HepG2 (cell line): Measurements from ENCODE around the gene TLN1. TPM values are rescaled to one million over a fixed set of nuclear protein-coding genes. Genes with fewer than 3 reads are reported as not detected.

Experiments used
- ASH2L ChIP-seq: fragments of 300-600, 200-600 bp; sonication (generic); IDR thresholded peaks from 2 replicates; pipeline ENCODE4 v1.7.0; 2017; ENCODE audit warnings: low read depth, mild to moderate bottlenecking, moderate library complexity, mixed read lengths, low read length; ENCODE audit not compliant: insufficient read length
- ELF4 ChIP-seq: sonication (generic); formaldehyde crosslinking; IDR thresholded peaks from 2 replicates; pipeline ENCODE4 v1.5.0; 2020; ENCODE audit warnings: missing genetic modification reagents, mild to moderate bottlenecking, moderate library complexity, borderline replicate concordance
- FLYWCH1 ChIP-seq: sonication (generic); formaldehyde crosslinking; IDR thresholded peaks from 2 replicates; pipeline ENCODE4 v1.8.1; 2023; ENCODE audit warnings: mild to moderate bottlenecking, missing genetic modification reagents
- HNRNPK ChIP-seq: fragments of 200-400 bp; formaldehyde crosslinking; IDR thresholded peaks from 2 replicates; pipeline ENCODE4 v1.6.1; 2018; ENCODE audit warnings: low read length, low read depth, moderate library complexity, mild to moderate bottlenecking; ENCODE audit not compliant: poor library complexity, severe bottlenecking
- HOXA9 ChIP-seq: sonication (generic); formaldehyde crosslinking; IDR thresholded peaks from 2 replicates; pipeline ENCODE4 v1.8.1; 2022; ENCODE audit warnings: missing genetic modification reagents, mild to moderate bottlenecking, moderate library complexity, borderline replicate concordance
- KAT8 ChIP-seq: IDR thresholded peaks from 2 replicates; pipeline ENCODE4 v1.6.1; 2016; ENCODE audit warnings: missing genetic modification reagents, missing compliant biosample characterization
- KDM5A ChIP-seq: fragments of 200-600 bp; sonication (generic); IDR thresholded peaks from 2 replicates; pipeline ENCODE4 v1.7.0; 2018; ENCODE audit warnings: antibody characterized with exemption, mild to moderate bottlenecking, low read length, borderline replicate concordance
- KMT2A ChIP-seq: sonication (generic); formaldehyde crosslinking; IDR thresholded peaks from 2 replicates; pipeline ENCODE4 v1.4.0; 2020; ENCODE audit warnings: missing genetic modification reagents
- NFATC3 ChIP-seq: sonication (generic); formaldehyde crosslinking; IDR thresholded peaks from 2 replicates; pipeline ENCODE4 v1.5.1; 2020; ENCODE audit warnings: mild to moderate bottlenecking, missing genetic modification reagents
- RFX5 ChIP-seq: IDR thresholded peaks from 2 replicates; pipeline ENCODE4 v1.6.1; 2011; ENCODE audit warnings: low read depth, low read length, improper control_type of control experiment
- SNAPC2 ChIP-seq: sonication (generic); formaldehyde crosslinking; IDR thresholded peaks from 2 replicates; pipeline ENCODE4 v1.8.1; 2022; ENCODE audit warnings: mild to moderate bottlenecking, missing genetic modification reagents
- ZBTB20 ChIP-seq: sonication (generic); formaldehyde crosslinking; IDR thresholded peaks from 2 replicates; pipeline ENCODE4 v1.8.1; 2023; ENCODE audit warnings: missing genetic modification reagents, low read depth, mild to moderate bottlenecking, borderline replicate concordance
- ZBTB3 ChIP-seq: sonication (generic); formaldehyde crosslinking; IDR thresholded peaks from 2 replicates; pipeline ENCODE4 v1.4.0; 2020; ENCODE audit warnings: low read depth, mild to moderate bottlenecking, moderate library complexity, missing genetic modification reagents, borderline replicate concordance
- ZNF160 ChIP-seq: sonication (generic); formaldehyde crosslinking; IDR thresholded peaks from 2 replicates; pipeline ENCODE4 v1.8.0; 2022; ENCODE audit warnings: mild to moderate bottlenecking, inconsistent platforms, missing genetic modification reagents
- ZNF207 ChIP-seq: fragments of 450-650 bp; IDR thresholded peaks from 2 replicates; pipeline ENCODE4 v1.6.1; 2016; ENCODE audit warnings: antibody characterized with exemption, borderline replicate concordance
- ZNF709 ChIP-seq: sonication (generic); formaldehyde crosslinking; IDR thresholded peaks from 2 replicates; pipeline ENCODE4 v1.5.0; 2020; ENCODE audit warnings: mild to moderate bottlenecking, missing genetic modification reagents
- ZNF720 ChIP-seq: sonication (generic); formaldehyde crosslinking; IDR thresholded peaks from 2 replicates; pipeline ENCODE4 v1.4.0; 2020; ENCODE audit warnings: missing genetic modification reagents
- ZNF776 ChIP-seq: sonication (generic); formaldehyde crosslinking; IDR thresholded peaks from 2 replicates; pipeline ENCODE4 v1.4.0; 2020; ENCODE audit warnings: mild to moderate bottlenecking, missing genetic modification reagents
- ZNF883 ChIP-seq: sonication (generic); formaldehyde crosslinking; IDR thresholded peaks from 2 replicates; pipeline ENCODE4 v1.5.1; 2020; ENCODE audit warnings: mild to moderate bottlenecking, missing genetic modification reagents; ENCODE audit errors: not compliant biosample characterization
- polyA plus RNA-seq, 8 experiments: library from polyadenylated mRNA; depleted of rRNA in 3 of 8; stranded (reverse) in 7 of 8; unstranded in 1 of 8; fragments of >200 nt; fragmentation: Illumina TruSeq in 4 of 8; extraction: Trizol in 4 of 8; gene quantifications; 2 replicates each; pipeline versions ENCODE4 v1.2.1 to v1.2.3, GENCODE V29; 2011 to 2016; ENCODE audit warnings: low read depth in 4 of 8, missing spikeins in 1 of 8, mixed read lengths in 1 of 8; ENCODE audit not compliant: insufficient read depth in 1 of 8
- total RNA-seq, 5 experiments: library from RNA; depleted of rRNA; stranded (reverse); fragments of >200 nt; fragmentation: Illumina TruSeq; extraction: Trizol; gene quantifications; 2 replicates each; pipeline ENCODE4 v1.2.3, GENCODE V29; 2016; ENCODE audit warnings: low read depth in 1 of 5
- TF ChIP-seq, protein P1 (sequence below): sonication (generic); formaldehyde crosslinking; IDR thresholded peaks from 2 replicates; pipeline ENCODE4 v1.4.0; 2020; ENCODE audit warnings: mild to moderate bottlenecking, missing genetic modification reagents, borderline replicate concordance
- TF ChIP-seq, protein P2 (sequence below): sonication (generic); formaldehyde crosslinking; IDR thresholded peaks from 2 replicates; pipeline ENCODE4 v1.4.0; 2020; ENCODE audit warnings: missing genetic modification reagents
- TF ChIP-seq, protein P3 (sequence below): sonication (generic); formaldehyde crosslinking; IDR thresholded peaks from 2 replicates; pipeline ENCODE4 v1.4.0; 2020; ENCODE audit warnings: missing genetic modification reagents

Gene TLN1
- total and polyA plus RNA-seq, 2 of the 13 experiments (the other 11 are each of a cell fraction or from before 2014, with no cell fraction given) = 35.2 to 51.8 TPM

DNA sequence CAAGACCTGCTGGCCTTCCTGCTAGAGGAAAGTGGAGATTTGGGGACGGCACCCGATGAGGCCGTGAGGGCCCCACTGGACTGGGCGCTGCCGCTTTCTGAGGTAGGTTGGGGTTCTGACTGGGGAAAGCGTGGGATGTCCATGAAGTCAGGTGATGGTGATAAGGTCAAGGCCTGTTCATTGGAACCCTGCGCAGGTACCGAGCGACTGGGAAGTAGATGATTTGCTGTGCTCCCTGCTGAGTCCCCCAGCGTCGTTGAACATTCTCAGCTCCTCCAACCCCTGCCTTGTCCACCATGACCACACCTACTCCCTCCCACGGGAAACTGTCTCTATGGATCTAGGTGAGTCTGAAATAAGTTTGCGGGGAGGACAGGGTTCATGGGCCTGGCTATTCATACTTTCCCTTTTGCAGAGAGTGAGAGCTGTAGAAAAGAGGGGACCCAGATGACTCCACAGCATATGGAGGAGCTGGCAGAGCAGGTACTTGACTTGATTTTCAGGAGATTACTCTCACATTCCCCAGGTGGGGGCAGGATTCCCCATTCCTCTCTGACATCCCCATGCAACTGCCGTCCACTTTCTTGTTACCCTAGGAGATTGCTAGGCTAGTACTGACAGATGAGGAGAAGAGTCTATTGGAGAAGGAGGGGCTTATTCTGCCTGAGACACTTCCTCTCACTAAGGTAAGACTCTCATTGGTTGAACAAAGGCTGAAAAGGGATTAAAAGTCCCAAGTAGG, 976 bp upstream of the TLN1 start (continued):
- TF ChIP-seq HNRNPK (no peak), SNAPC2 (CRISPR knock-in tag) (no peak), ZNF776 (CRISPR knock-in tag) (no peak), ZBTB3 (CRISPR knock-in tag) (no peak), RFX5 (no peak), FLYWCH1 (CRISPR knock-in tag) (no peak), HOXA9 (no peak), ZNF709 (no peak), ZNF720 (CRISPR knock-in tag) (no peak), ELF4 (CRISPR knock-in tag) (0 out of 2 replicates have a peak, but pooled peaks have one; percentile 5), ZNF207 (no peak), ASH2L (no peak), ZNF883 (CRISPR knock-in tag) (peak; percentile 6), KMT2A (CRISPR knock-in tag) (no peak), ZNF160 (CRISPR knock-in tag) (no peak), KDM5A (0 out of 2 replicates have a peak, but pooled peaks have one; percentile 66), NFATC3 (CRISPR knock-in tag) (no peak), KAT8 (no peak), ZBTB20 (no peak)
- TF ChIP-seq, protein P1, sequence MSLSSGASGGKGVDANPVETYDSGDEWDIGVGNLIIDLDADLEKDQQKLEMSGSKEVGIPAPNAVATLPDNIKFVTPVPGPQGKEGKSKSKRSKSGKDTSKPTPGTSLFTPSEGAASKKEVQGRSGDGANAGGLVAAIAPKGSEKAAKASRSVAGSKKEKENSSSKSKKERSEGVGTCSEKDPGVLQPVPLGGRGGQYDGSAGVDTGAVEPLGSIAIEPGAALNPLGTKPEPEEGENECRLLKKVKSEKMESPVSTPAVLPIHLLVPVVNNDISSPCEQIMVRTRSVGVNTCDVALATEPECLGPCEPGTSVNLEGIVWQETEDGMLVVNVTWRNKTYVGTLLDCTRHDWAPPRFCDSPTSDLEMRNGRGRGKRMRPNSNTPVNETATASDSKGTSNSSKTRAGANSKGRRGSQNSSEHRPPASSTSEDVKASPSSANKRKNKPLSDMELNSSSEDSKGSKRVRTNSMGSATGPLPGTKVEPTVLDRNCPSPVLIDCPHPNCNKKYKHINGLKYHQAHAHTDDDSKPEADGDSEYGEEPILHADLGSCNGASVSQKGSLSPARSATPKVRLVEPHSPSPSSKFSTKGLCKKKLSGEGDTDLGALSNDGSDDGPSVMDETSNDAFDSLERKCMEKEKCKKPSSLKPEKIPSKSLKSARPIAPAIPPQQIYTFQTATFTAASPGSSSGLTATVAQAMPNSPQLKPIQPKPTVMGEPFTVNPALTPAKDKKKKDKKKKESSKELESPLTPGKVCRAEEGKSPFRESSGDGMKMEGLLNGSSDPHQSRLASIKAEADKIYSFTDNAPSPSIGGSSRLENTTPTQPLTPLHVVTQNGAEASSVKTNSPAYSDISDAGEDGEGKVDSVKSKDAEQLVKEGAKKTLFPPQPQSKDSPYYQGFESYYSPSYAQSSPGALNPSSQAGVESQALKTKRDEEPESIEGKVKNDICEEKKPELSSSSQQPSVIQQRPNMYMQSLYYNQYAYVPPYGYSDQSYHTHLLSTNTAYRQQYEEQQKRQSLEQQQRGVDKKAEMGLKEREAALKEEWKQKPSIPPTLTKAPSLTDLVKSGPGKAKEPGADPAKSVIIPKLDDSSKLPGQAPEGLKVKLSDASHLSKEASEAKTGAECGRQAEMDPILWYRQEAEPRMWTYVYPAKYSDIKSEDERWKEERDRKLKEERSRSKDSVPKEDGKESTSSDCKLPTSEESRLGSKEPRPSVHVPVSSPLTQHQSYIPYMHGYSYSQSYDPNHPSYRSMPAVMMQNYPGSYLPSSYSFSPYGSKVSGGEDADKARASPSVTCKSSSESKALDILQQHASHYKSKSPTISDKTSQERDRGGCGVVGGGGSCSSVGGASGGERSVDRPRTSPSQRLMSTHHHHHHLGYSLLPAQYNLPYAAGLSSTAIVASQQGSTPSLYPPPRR = peak; percentile 41; the same call in 1 of the 2 replicates
- TF ChIP-seq, protein P2, sequence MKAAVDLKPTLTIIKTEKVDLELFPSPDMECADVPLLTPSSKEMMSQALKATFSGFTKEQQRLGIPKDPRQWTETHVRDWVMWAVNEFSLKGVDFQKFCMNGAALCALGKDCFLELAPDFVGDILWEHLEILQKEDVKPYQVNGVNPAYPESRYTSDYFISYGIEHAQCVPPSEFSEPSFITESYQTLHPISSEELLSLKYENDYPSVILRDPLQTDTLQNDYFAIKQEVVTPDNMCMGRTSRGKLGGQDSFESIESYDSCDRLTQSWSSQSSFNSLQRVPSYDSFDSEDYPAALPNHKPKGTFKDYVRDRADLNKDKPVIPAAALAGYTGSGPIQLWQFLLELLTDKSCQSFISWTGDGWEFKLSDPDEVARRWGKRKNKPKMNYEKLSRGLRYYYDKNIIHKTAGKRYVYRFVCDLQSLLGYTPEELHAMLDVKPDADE (CRISPR knock-in tag) = no peak
- TF ChIP-seq, protein P3, sequence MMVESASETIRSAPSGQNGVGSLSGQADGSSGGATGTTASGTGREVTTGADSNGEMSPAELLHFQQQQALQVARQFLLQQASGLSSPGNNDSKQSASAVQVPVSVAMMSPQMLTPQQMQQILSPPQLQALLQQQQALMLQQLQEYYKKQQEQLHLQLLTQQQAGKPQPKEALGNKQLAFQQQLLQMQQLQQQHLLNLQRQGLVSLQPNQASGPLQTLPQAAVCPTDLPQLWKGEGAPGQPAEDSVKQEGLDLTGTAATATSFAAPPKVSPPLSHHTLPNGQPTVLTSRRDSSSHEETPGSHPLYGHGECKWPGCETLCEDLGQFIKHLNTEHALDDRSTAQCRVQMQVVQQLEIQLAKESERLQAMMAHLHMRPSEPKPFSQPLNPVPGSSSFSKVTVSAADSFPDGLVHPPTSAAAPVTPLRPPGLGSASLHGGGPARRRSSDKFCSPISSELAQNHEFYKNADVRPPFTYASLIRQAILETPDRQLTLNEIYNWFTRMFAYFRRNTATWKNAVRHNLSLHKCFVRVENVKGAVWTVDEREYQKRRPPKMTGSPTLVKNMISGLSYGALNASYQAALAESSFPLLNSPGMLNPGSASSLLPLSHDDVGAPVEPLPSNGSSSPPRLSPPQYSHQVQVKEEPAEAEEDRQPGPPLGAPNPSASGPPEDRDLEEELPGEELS (CRISPR knock-in tag) = no peak
